Activated CD8-positive, alpha-beta memory T cell treated with anti-CD3 and anti-CD28 coated beads, Interleukin-2, amount 10 ng/mL, durations not matched to agents 7 days and 5 days (primary cell): Measurements from ENCODE around the gene OR1E1. TPM values are rescaled to one million over a fixed set of nuclear protein-coding genes. Genes with fewer than 3 reads are reported as not detected.
"Not testable (repeated sequence)": the region's sequence is repeated elsewhere in the genome, so short reads cannot be mapped to it uniquely, and the experiment has no call there.

Source experiments
- ATAC-seq: fragments of 150-1000 bp; cut with Tn5 transposase; one replicate; pipeline ENCODE4 v1.10.0; 2021; ENCODE audit warnings: moderate library complexity
- CTCF ChIA-PET: fragments of 350-600 bp; sonication (Branson Sonifier 250); formaldehyde crosslinking; loops from one replicate; lab custom pipeline; 2021; ENCODE audit warnings: antibody characterized with exemption; lab: Charles Lee
- DNase-seq: peaks from one replicate; pipeline ENCODE4 v3.0.0-alpha.2; 2020
- H3K27ac Mint-ChIP-seq: one replicate; pipeline ENCODE4 v1.8.0; 2021; ENCODE audit warnings: mild to moderate bottlenecking, mixed read lengths
- H3K27me3 Mint-ChIP-seq: one replicate; pipeline ENCODE4 v1.8.0; 2021; ENCODE audit warnings: mixed read lengths
- H3K36me3 Mint-ChIP-seq: one replicate; pipeline ENCODE4 v1.8.0; 2021; ENCODE audit warnings: mild to moderate bottlenecking, mixed read lengths
- H3K4me1 Mint-ChIP-seq: one replicate; pipeline ENCODE4 v1.8.0; 2021; ENCODE audit warnings: mixed read lengths
- H3K4me3 Mint-ChIP-seq: one replicate; pipeline ENCODE4 v1.8.0; 2021; ENCODE audit warnings: mild to moderate bottlenecking, moderate library complexity, mixed read lengths
- H3K9me3 Mint-ChIP-seq: one replicate; pipeline ENCODE4 v1.8.0; 2022; ENCODE audit warnings: low read depth, mixed read lengths
- total RNA-seq, 2 experiments: library from RNA; stranded (reverse); gene quantifications; one replicate each; pipeline ENCODE4 v1.2.3, GENCODE V29; 2021

Gene OR1E1
- total RNA-seq, 2 experiments from 2014 or later = not detected

GRCh38 chr17:3385869-3386816 is 12.1 kb downstream of the OR1E1 start, which contains the start of gene OR3A2:
Gene OR3A2, minus strand, starts transcription at chr17:3386308.
- CTCF ChIA-PET = no interaction called here
- Mint-ChIP-seq H3K27ac (peak within 1 kb of the TSS; percentile 67), H3K4me3 (peak within 1 kb of the TSS; percentile 69), H3K4me1 (peaks cover 4% of the 10 kb centered on the region), H3K36me3 (no peaks in the 10 kb centered on the region), H3K27me3 (peaks cover 12% of the 10 kb centered on the region), H3K9me3 (no peaks in the 10 kb centered on the region)
- peak; percentile 93 for ATAC-seq
- peak; percentile 60 for DNase-seq

GRCh38 chr17:3381957-3382356 is 16.3 kb downstream of the OR1E1 start:
- CTCF ChIA-PET = no interaction called here
- H3K9me3 Mint-ChIP-seq = peaks cover 1% of the 10 kb centered on the region
- peaks cover 5% of the 10 kb centered on the region for H3K27me3 Mint-ChIP-seq
- H3K4me3 Mint-ChIP-seq = no peak overlapping the region
- peaks cover 4% of the 10 kb centered on the region for H3K4me1 Mint-ChIP-seq
- ATAC-seq = no peak
- no peak for DNase-seq
- peaks cover 2% of the 10 kb centered on the region for H3K36me3 Mint-ChIP-seq
- no peak overlapping the region for H3K27ac Mint-ChIP-seq

- Mint-ChIP-seq H3K4me1 (no peaks in the 10 kb centered on the region), H3K36me3 (peaks cover 2% of the 10 kb centered on the region), H3K4me3 (no peak overlapping the region), H3K27me3 (no peaks in the 10 kb centered on the region), H3K27ac (no peak overlapping the region), H3K9me3 (peaks cover 3% of the 10 kb centered on the region)
- DNase-seq = no peak
- CTCF ChIA-PET = no interaction called here
- no peak for ATAC-seq
Observed at GRCh38 chr17:3378321-3378720, 19.9 kb downstream of the OR1E1 start.

- H3K27me3 Mint-ChIP-seq, H3K9me3 Mint-ChIP-seq, H3K36me3 Mint-ChIP-seq, H3K4me1 Mint-ChIP-seq, H3K4me3 Mint-ChIP-seq, DNase-seq, CTCF ChIA-PET, H3K27ac Mint-ChIP-seq, ATAC-seq: not testable (repeated sequence)
Observed at GRCh38 chr17:3371167-3371566, 27.0 kb downstream of the OR1E1 start.

Other genes starting within 250 kb of the OR1E1 start
- gene OR1A2, start 200.9 kb downstream of the OR1E1 start, total RNA-seq = not detected
- gene OR1A1, start 190.7 kb downstream of the OR1E1 start, total RNA-seq = not detected
- under 1 TPM; 0.20 to 0.23 TPM for gene OR3A1, start 100.0 kb downstream of the OR1E1 start, total RNA-seq
- 1 to 10 TPM; 2.3 to 2.5 TPM for gene OR3A2, start 12.1 kb downstream of the OR1E1 start, total RNA-seq
- not detected for gene OR3A3, start 13.0 kb upstream of the OR1E1 start, total RNA-seq
- not detected for gene OR1E2, start 35.4 kb upstream of the OR1E1 start, total RNA-seq
- gene SPATA22, start 73.4 kb upstream of the OR1E1 start, total RNA-seq = under 1 TPM in 1 of 2 experiments, not detected in 1; 0.67 TPM
- gene ASPA, start 77.6 kb upstream of the OR1E1 start, total RNA-seq = not detected
- gene TRPV3, start 159.4 kb upstream of the OR1E1 start, total RNA-seq = under 1 TPM; 0.41 to 0.98 TPM
- gene TRPV1, start 211.0 kb upstream of the OR1E1 start, total RNA-seq = 1 to 10 TPM; 5.3 to 5.4 TPM
- gene SHPK, start 237.8 kb upstream of the OR1E1 start, total RNA-seq = 10 to 100 TPM; 13.4 to 13.9 TPM
- gene CTNS, start 238.3 kb upstream of the OR1E1 start, total RNA-seq = 10 to 100 TPM in 1 of 2 experiments, 1 to 10 TPM in 1; 9.7 to 20.6 TPM